Left renal cortex interstitium (tissue), 4 donors: Measurements from ENCODE around the gene PGAP6. TPM values are rescaled to one million over a fixed set of nuclear protein-coding genes. Genes with fewer than 3 reads are reported as not detected.
"Not testable (repeated sequence)": the region's sequence is repeated elsewhere in the genome, so short reads cannot be mapped to it uniquely, and the experiment has no call there.

Experiments
- DNase-seq, 4 donors: peaks; one replicate each; pipeline ENCODE4 v3.0.0-alpha.2; 2013; ENCODE audit warnings: low read depth in 4 of 4, low spot score in 2 of 4, missing footprints in 1 of 4
- polyA plus RNA-seq, 4 donors: library from polyadenylated mRNA; unstranded; fragments of 120-200 nt; gene quantifications; one replicate each; pipeline ENCODE4 v1.2.1, GENCODE V29; 2013; ENCODE audit not compliant: insufficient read length in 4 of 4

Gene PGAP6
- polyA plus RNA-seq, 4 donors: 64.1 to 72.1 (median 69.3) TPM

DNA sequence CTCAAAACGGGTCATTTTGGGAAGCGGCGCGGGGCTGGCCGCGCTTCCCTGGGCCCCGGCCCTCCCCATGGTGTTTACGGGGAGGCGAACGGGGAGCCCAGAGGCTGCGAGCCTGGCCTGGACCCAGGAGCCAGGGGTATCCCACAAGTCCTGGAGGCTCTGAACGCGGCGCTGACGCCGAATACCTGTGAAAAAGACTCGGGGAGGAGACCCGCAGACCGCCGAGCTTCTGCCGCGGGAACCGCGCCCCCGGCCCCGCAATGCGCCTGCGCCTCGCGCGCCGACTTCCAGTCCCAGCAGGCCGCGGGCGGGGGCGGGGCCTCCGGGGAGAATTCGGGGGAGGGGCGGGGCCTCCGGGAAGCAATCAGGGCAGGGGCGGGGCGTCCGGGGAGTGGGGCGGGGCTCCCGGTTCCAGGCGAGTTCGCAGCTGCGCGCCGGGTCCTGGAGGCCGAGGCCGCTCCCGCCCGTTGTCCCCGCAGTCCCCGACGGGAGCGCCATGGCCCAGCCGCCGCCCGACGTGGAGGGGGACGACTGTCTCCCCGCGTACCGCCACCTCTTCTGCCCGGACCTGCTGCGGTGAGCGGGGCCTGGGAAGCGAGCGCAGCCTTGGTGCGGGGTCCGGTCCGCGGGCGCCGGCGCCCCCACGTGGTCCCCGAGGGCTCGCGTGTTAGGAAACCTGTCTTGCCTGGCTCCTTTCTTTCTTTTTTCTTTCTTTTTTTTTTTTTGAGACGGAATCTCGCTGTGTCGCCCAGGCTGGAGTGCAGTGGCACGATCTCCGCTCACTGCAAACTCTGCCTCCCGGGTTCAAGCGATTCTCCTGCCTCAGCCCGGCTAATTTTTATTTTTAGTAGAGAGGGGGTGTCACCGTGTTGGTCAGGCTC, 19.9 kb upstream of the PGAP6 start, which contains the start of gene DECR2:
Gene DECR2 (plus strand): TSS at position 418 of the 881 bp plus-strand sequence. CDS start 79 bp downstream, at position 497.
- peak in 3 of 4 donors; percentile 80 to 84 (median 81) for DNase-seq

DNA sequence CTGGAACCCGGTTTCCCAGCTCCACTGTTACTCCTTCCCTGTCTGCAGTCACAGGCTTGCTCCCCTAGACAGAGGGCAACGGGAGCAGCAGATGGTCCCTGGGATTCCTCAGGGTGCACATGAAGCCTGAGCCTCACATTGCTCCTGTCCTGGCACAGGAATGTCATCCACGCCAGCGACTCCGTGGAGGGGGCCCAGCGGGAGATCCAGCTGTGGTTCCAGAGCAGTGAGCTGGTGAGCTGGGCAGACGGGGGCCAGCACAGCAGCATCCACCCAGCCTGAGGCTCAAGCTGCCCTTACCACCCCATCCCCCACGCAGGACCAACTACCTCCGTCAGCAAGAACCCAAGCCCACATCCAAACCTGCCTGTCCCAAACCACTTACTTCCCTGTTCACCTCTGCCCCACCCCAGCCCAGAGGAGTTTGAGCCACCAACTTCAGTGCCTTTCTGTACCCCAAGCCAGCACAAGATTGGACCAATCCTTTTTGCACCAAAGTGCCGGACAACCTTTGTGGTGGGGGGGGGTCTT, 18.3 kb upstream of the PGAP6 start:
- no peak for DNase-seq

DNA sequence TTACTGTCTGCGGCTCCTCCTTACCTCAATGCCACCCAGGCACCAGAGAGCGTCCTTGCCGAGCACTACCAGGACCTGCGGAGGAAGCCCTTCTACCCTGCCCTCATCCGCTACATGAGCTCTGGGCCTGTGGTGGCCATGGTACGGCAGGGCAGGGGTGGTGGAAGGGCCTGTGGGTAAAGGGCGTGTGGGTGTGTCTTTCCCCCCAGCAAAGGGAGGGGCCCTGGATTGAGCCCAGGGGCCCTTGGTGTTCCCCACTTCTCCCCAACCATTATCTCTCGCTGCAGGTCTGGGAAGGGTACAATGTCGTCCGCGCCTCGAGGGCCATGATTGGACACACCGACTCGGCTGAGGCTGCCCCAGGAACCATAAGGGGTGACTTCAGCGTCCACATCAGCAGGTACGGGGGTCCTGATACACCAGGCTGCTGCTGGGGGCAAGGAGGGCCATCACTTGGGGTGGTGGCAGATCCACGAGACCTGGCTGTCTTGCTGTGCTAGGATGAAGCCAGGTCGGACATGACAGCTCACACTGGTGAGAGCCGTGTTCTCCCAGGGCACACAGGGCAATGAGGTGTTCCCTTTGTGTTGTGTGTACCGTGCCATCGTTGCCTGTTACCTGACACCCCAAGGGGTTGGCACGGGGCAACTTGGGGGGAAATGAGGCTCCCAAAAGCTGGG, 17.7 kb upstream of the PGAP6 start:
- no peak for DNase-seq

DNA sequence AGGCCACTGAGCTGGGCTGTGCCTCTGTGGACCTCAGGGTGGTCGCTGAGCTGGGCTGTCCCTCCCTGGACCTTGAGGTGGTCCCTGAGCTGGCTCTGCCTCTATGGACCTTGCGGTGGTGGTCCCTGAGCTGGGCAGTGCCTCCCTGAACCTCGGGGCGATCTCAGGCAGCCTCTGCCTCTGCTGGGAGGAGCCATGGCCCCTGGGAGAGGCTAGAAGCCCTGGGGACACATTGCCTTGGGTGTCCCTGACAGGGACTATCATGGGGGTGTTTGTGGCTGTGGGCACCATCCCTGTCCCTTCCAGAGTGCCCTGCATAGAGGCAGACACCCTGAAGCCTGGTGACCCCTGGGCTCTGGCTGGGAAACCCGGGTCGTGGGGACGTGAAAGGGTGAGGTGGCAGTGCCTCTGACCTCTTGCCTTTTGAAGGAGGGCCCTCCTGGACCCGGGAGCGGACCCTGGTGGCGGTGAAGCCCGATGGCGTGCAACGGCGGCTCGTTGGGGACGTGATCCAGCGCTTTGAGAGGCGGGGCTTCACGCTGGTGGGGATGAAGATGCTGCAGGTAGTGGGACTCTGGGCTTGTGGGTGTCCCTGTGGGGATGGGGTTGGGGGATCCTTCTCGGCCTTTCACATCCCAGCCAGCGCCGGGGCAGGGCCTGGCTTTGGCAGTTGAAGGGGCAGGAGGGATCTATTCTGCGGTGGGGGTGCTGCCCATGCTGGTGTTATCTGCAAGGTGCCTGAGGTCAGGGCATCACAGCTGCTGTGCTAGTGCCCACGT, 17.0 kb upstream of the PGAP6 start:
- no peak for DNase-seq

DNA sequence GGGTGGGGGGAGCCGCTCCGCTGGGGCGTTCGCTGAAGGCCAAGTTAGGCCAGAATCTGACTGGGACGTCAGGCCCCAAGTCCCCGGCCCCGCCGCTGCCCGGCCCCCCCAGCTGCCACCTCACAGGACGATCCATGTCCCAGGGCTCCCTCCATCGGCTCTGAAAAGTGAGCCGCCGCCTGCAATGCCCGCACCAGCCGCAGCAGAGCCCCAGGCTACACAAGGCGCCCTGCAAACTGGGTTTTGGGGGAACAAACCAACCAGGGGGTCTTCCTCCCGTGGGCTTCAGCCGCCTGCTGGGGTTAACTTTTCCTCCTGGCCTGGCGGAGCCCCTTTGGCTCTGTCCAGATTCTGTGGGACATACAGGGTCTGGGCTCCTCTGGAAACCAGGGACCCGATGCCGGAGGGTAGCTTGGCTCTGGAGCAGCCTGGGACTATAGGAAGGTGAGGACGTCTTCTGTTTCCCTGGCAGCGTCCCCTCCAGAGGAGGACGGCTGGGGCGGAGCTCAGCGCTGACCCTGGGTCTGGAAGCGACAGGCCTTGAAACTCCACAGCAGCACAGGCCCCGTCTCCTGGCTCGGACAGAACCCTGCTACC, 16.1 kb upstream of the PGAP6 start:
- DNase-seq: no peak

DNA sequence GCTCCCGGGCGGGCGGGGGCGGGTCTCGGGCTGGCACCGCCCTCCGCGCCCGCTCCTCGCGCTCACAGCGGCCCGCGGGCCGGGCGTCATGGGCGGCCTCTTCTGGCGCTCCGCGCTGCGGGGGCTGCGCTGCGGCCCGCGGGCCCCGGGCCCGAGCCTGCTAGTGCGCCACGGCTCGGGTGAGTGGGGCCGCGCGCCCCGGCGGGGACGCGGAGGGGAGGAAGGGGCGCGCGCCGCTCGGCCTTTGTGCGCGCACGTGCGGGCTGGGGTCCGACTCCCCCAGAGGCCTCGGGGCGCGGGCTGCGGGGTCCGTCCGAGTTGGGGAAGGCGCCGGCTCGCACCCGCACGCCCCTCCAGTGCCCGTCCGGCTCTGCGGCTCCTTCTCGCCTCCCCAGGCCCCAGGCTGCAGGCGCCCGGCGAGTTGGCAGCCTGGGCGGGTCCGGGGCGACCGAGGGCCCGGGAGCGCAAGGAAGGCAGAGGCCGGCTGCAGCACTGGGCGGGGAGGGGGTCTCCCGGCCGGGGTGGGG, 15.4 kb upstream of the PGAP6 start, which contains the start of gene NME4:
Gene NME4 (plus strand): TSS at position 65 of the 527 bp plus-strand sequence. CDS start 24 bp downstream, at position 89.
- DNase-seq: no peak

DNA sequence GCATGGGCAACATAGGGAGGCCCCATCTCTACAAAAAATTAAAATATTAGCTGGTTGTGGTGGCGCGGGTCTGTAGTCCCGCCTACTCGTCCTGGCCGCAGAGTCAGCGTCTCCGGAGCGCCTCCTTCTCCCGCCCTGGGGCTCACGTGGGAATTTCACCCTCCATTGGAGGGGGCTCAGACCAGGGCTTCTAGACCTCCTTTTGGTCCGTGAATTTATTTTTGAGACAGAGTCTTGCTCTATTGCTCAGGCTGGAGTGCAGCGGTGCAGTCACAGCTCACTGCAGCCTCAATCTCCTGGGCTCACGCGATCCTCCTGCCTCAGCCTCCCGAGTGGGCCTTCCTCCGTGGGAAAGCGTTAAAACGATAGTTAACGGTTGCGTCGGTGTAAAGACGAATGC, 14.8 kb upstream of the PGAP6 start:
- no peak for DNase-seq

DNA sequence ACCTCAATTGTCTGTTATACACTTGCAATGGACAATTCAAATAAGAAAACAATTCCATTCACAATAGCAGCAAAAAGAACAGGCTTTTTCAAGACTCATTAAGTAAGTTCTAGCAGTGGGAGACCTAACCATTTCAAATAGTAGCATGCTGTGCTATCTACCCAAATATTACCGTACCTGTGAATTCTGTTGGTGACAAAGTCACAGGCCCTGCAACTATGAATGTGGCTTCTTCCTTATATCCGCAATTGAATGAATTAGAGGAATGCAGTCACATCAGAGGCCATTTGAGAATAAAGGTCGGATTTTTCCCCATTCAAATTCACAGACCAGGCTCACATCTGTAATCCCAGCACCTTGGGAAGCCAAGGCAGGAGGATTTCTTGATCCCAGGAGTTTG, 14.4 kb upstream of the PGAP6 start:
- DNase-seq: no peak

DNA sequence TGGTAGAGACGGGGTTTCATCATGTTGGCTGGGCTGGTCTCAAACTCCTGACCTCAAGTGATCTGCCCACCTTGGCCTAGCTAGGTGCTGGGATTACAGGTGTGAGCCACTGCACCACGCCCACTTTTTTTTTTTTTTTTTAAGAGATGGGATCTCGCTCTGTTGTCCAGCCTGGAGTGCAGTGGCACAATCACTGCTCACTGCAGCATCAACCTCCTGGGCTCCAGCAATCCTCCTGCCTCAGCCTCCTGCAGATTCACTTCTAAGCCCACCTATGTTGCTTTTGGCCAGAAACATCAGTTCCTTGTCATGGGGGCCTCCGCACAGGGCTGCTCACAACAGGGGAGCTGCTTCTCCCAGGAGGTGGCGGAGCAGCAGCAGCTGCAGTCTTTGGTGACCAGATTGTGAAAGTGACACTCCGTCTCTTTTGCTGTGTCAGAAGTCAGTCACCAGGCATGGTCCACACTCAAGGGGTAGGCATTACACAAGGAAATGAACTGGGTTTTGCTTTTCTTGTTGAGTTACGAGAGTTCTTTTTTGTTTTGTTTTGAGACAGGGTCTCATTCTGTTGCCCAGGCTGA, 10.8 kb upstream of the PGAP6 start:
- no peak for DNase-seq

DNA sequence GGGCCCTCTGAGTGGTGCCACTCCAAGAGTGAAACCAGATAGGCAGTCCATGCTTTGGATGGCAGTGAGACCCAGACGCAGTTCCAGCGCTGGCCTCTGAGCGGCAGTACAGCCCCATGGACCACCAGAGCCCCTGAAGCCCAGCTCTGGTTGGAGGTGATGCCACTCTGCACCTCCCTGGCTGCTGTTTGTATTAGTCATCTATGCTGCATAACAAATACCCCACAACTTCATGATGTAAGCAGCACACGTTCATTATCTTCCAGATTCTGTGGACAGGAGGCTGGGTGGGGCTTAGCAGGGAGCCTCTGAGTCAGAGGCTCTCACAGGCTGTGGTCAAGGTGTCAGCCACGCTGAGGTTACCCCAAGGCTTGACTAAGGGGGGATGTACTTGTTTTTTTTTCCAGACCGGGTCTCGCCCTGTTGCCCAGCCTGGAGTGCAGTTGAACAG, 10.1 kb upstream of the PGAP6 start:
- DNase-seq: no peak

DNA sequence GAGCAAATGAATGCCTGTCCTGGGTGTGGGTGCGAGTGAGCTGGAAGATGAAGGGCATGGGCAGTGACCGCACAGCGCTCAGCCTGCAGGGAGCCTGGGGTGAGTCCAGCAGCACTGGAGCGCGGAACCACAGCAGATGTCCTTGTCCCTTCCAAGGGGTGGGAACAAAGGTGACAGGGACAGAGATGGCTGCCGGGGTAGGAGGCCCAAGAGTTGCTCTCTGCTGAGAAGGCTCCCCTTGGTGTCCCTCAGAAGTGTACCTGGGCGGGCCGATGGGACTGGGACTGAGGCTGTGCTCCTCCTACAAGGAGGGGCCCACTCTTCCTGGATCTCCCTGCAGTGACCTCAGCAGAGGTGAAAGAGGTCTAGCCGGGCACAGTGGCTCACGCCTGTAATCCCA, 7.6 kb upstream of the PGAP6 start:
- no peak for DNase-seq

DNA sequence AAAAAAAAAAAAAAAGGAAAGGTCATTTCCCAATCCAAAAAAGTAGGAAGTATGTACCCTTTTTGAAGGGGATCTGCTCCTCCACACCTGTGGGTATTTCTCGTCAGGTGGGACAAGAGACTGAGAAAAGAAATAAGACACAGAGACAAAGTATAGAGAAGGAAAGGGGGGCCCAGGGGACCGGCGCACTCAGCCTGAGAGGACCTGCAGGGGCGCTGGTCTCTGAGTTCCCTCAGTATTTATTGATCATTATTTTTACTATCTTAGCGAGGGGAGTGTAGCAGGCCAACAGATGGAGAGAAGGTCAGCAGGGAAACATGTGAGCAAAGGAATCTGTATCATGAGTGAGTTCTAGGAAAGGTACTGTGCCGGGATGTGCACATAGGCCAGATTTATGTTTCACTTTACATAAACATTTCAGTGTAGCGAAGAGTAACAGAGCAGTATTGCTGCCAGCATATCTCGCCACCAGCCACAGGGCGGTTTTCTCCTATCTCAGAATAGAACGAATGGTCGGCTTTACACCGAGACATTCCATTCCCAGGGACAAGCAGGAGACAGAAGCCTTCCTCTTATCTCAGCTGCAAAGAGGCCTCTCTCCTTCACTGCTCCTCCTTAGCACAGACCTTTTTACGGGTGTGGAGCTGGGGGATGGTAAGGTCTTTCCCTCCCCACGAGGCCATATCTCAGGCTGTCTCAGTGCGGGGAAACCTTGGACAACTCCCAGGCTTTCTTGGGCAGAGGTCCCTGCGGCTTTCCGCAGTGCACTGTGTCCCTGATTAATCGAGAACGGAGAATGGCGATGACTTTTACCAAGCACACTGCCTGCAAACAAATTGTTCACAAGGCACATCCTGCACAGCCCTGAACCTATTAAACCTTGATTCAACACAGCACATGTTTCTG, 6.2 kb upstream of the PGAP6 start:
- not testable (repeated sequence) for DNase-seq

DNA sequence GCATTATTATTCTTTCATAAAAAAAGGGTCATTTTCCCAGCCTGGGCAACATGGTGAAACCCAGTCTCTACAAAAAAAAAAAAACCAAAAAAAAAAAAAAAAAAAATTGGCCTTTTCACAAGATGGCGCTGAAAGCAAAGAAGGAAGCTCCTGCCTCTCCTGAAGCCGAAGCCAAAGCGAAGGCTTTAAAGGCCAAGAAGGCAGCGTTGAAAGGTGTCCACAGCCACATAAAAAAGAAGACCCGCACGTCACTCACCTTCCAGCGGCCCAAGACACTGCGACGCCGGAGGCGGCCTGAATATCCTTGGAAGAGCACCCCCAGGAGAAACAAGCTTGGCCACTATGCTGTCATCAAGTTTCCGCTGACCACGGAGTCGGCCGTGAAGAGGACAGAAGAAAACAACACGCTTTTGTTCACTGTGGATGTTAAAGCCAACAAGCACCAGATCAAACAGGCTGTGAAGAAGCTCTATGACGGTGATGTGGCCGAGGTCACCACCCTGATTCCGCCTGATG, 4.9 kb upstream of the PGAP6 start:
- no peak for DNase-seq

DNA sequence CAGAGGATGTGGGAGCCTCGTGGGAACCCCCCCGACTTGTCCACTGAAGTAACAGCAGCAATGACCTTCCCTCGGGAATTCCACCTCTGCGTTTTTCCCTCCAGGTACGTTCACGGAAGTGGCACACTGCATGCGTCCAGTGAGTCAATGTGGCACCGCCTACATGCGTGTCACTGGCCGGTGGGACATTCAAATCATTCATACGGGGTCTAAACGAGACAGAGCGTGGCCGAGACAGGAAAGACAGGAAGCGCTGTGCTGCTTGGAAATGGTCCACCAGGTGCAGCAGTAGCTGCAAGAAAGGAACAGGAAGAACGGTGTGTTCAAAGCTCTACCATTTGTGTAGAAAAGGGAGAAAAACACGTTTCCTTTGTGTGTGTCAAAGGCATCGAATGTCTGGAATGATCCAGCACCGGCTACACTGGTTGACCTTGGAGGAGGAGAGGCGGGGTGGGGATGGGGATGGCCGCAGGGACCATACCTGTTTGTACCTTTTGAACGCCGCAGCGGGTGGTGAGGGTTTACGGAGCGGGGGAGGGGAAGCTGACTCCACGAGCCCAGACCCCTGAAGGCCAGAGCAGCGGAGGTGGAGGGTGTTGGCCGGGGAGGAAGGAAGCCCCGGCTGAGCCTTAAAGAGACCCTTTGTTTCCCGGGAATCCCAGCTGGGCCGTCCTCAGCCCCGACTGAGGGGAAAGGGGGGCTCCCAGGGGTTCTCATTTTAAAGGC, 1.7 kb upstream of the PGAP6 start:
- DNase-seq: no peak

DNA sequence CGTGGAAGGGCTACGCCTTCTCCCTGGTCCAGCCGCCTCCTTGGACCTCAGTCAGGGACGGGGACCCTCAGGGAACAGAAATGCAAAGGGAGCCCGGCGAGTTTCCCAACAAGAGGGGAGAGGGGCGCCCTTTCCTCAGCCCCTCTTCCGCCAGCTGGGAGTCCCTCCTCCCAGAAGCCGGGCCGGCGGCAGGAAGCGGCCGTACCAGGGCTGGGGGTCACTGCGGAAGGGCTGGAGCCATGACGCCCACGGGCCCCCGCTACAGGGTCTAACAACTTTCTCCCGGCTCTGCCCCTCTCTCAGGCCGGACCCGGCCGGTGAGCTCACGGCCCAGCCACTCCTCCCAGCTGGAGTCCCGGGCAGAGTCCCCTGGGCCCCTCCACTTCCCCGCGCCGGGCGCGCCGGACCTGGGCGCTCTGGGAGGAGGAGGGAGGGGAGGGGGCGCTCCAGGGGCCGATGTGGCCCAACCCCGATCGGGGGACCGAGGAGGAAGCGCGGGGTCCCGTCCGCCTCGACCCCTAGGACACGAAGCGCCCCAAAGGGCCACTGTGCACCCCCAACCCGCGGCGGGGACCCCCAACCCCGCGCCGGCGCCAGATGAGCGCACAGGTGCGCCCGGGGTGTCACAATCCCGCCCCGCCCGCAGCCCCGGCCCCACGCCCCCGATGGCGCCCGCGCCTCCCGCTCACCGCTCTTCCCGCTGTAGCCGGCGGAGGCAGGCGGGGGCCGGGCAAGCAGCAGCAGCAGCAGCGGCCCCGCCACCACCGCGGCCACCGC, 578 bp downstream of the PGAP6 start:
- DNase-seq: no peak

DNA sequence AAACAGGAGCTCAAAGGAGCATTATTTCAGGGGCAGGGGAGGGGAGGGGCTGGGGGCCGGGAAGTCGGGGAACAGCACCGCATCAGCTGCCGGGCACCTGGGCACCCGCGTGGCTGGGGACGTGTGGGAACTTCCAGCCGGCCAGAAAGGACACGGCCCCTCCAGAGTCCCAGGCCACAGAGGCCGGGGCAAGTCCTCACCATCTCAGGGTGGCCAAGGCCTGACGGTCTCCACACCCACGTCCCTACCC, 1.1 kb downstream of the PGAP6 start:
- DNase-seq: no peak
